Duodenal mucosa (tissue), 2 donors: ENCODE measurements around the gene NDUFAF8.

Experiments used
- H3K27ac ChIP-seq: one replicate; pipeline ENCODE4 v1.7.0; 2013; ENCODE audit warnings: low read depth, low read length
- H3K27me3 ChIP-seq, 2 donors: one replicate each; pipeline ENCODE4 v1.7.0; 2013; ENCODE audit warnings: low read length in 2 of 2, control low read depth in 1 of 2; ENCODE audit not compliant: insufficient read depth in 2 of 2, control insufficient read depth in 1 of 2
- H3K36me3 ChIP-seq, 2 donors: one replicate each; pipeline ENCODE4 v1.7.0; 2013; ENCODE audit warnings: low read length in 2 of 2, control low read depth in 1 of 2; ENCODE audit not compliant: insufficient read depth in 2 of 2, control insufficient read depth in 1 of 2
- H3K4me1 ChIP-seq, 2 donors: one replicate each; pipeline ENCODE4 v1.7.0; 2013; ENCODE audit warnings: low read length in 2 of 2, control low read depth in 1 of 2; ENCODE audit not compliant: insufficient read depth in 2 of 2, control insufficient read depth in 1 of 2
- H3K4me3 ChIP-seq, 2 donors: one replicate each; pipeline ENCODE4 v1.7.0; 2013; ENCODE audit warnings: low read length in 2 of 2, low read depth in 1 of 2
- H3K9ac ChIP-seq, 2 donors: one replicate each; pipeline ENCODE4 v1.7.0; 2013; ENCODE audit warnings: low read length in 2 of 2, low read depth in 1 of 2
- H3K9me3 ChIP-seq, 2 donors: one replicate each; pipeline ENCODE4 v1.7.0; 2013; ENCODE audit warnings: low read length in 2 of 2, control low read depth in 1 of 2; ENCODE audit not compliant: control insufficient read depth in 1 of 2

The NDUFAF8 gene

GRCh38 chr17:81194941-81195901, 43.9 kb upstream of the NDUFAF8 start:
- Histone ChIP-seq H3K9ac (no peak overlapping the region), H3K4me1 (no peaks in the 10 kb centered on the region), H3K4me3 (no peak overlapping the region), H3K36me3 (no peaks in the 10 kb centered on the region), H3K27ac (no peak overlapping the region), H3K27me3 (no peaks in the 10 kb centered on the region), H3K9me3 (no peaks in the 10 kb centered on the region)

GRCh38 chr17:81195941-81196495, 43.1 kb upstream of the NDUFAF8 start:
- H3K4me3 ChIP-seq: no peak overlapping the region
- H3K36me3 ChIP-seq: no peaks in the 10 kb centered on the region
- H3K27ac ChIP-seq: no peak overlapping the region
- H3K9me3 ChIP-seq: no peaks in the 10 kb centered on the region
- H3K27me3 ChIP-seq: no peaks in the 10 kb centered on the region
- H3K9ac ChIP-seq: no peak overlapping the region
- no peaks in the 10 kb centered on the region for H3K4me1 ChIP-seq

GRCh38 chr17:81196505-81197408, 42.4 kb upstream of the NDUFAF8 start:
- no peaks in the 10 kb centered on the region for H3K27me3 ChIP-seq
- no peaks in the 10 kb centered on the region for H3K9me3 ChIP-seq
- no peak overlapping the region for H3K27ac ChIP-seq
- no peaks in the 10 kb centered on the region for H3K36me3 ChIP-seq
- no peak overlapping the region for H3K9ac ChIP-seq
- no peak overlapping the region for H3K4me3 ChIP-seq
- no peaks in the 10 kb centered on the region for H3K4me1 ChIP-seq

DNA sequence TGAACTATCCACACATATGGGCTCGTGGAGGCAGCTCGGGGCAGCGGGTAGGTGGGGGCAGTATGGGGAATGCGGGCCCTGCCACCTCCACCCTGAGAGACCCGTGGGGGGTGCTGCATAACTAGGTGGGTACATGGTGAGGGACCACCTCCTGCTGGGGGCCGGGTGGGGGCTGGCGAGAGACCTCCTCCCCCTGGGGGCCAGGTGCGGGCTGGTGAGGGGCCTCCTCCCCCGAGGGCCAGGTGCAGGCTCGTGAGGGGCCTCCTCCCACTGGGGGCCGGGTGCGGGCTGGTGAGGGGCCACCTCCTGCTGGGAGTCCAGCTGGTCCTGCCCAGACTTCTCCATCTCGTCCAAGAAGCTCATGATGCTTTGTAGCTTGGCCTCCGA, 41.7 kb upstream of the NDUFAF8 start:
- Histone ChIP-seq H3K9me3 (no peaks in the 10 kb centered on the region), H3K4me3 (no peak overlapping the region), H3K36me3 (no peaks in the 10 kb centered on the region)

GRCh38 chr17:81197831-81198490, 41.2 kb upstream of the NDUFAF8 start:
- Histone ChIP-seq H3K4me3 (no peak overlapping the region), H3K36me3 (no peaks in the 10 kb centered on the region), H3K27ac (no peak overlapping the region), H3K27me3 (no peaks in the 10 kb centered on the region), H3K4me1 (no peaks in the 10 kb centered on the region), H3K9me3 (no peaks in the 10 kb centered on the region), H3K9ac (no peak overlapping the region)

More for the DNA sequence above, 41.7 kb upstream of the NDUFAF8 start:
- Histone ChIP-seq H3K9ac (no peak overlapping the region), H3K27me3 (no peaks in the 10 kb centered on the region), H3K27ac (no peak overlapping the region), H3K4me1 (no peaks in the 10 kb centered on the region)

DNA sequence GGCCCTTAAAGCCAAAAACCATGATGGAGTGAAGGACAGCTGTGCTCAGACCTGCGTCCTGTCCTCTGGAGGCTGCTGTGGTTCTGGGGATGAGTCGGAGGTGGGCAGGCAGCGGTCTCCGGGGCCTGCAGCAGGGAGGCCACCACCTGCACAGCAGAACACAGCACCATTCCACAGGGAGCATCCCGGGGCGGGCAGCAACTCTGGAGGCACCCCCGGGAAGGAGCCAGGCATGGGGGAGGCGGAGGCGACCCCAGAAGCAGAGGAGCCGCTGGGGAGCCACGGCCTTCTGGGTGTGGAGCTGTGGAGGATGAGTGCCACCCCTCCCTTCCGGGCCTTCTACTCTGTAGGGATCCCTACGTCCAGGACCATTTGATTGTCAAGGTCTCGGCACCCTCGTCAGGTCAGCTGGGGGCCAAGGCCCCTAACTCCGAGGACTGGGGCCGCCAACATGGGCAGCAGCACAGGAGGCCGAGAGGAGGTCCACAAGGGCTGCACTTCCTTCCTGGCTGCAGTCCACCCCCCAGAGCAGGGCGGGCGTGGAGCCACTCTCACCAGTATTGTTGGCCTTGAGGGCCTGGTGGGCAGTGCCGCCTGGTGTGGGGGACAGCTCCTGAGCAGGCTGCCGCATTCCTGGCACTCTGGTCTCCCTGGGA, 40.2 kb upstream of the NDUFAF8 start:
- no peaks in the 10 kb centered on the region for H3K27me3 ChIP-seq
- no peak overlapping the region for H3K4me3 ChIP-seq
- H3K4me1 ChIP-seq: no peaks in the 10 kb centered on the region
- no peaks in the 10 kb centered on the region for H3K9me3 ChIP-seq
- no peak overlapping the region for H3K9ac ChIP-seq
- H3K27ac ChIP-seq: no peak overlapping the region
- H3K36me3 ChIP-seq: no peaks in the 10 kb centered on the region

- no peaks in the 10 kb centered on the region for H3K36me3 ChIP-seq
These were observed 39.7 kb upstream of the NDUFAF8 start for GRCh38 chr17:81199482-81199830.

GRCh38 chr17:81200201-81200600, 38.9 kb upstream of the NDUFAF8 start:
- Histone ChIP-seq H3K27ac (no peak overlapping the region), H3K4me3 (no peak overlapping the region), H3K9me3 (no peaks in the 10 kb centered on the region), H3K9ac (no peak overlapping the region), H3K4me1 (no peaks in the 10 kb centered on the region), H3K36me3 (no peaks in the 10 kb centered on the region), H3K27me3 (no peaks in the 10 kb centered on the region)

More at GRCh38 chr17:81199482-81199830, 39.7 kb upstream of the NDUFAF8 start:
- H3K4me3 ChIP-seq: no peak overlapping the region
- H3K27me3 ChIP-seq: no peaks in the 10 kb centered on the region
- H3K4me1 ChIP-seq: no peaks in the 10 kb centered on the region
- H3K9ac ChIP-seq: no peak overlapping the region
- H3K27ac ChIP-seq: no peak overlapping the region
- H3K9me3 ChIP-seq: no peaks in the 10 kb centered on the region

DNA sequence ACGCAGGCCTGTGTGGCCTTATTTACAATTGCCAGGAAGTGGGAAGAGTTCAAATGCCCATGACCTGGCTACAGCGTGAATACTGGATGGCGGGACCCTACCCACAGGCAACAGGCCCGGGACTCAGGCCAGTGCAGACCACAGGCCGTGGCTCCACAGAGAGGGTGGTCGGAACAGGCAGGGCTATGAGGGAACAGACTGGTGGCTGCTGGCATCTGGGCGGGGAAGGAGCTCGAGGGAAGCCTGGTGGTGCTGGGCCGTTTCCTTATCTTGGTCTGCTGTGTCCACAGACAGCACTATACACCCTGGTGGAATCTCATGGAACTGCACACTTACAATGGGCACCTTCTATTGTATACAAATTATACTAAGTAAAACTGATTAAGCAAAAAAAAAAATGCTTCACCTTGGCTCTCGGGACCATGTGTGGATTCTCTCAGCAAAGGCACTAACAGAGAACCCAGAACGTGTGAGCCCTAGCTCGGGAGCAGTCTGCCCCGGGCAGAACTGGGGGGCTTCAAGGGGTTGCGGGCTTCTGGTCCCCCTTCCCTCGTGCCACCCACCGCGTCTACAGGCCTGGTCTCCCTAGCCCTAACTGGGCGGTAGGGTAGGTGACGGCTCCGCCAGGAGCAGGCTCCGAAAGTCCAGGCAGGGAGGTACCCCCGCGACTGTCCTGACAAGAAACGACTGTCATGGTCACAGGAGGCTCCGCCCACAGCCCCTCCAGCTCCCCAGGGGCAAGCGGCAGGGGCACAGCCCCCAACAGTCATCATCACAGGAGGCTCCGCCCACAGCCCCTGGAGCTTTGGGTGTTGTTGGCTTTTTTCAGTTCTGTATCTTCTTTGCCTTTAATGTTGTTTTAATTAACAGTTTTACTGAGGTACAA, 38.2 kb upstream of the NDUFAF8 start:
- H3K36me3 ChIP-seq: no peaks in the 10 kb centered on the region
- no peaks in the 10 kb centered on the region for H3K27me3 ChIP-seq
- no peak overlapping the region for H3K4me3 ChIP-seq
- no peaks in the 10 kb centered on the region for H3K9me3 ChIP-seq
- H3K27ac ChIP-seq: no peak overlapping the region
- H3K4me1 ChIP-seq: no peaks in the 10 kb centered on the region
- H3K9ac ChIP-seq: no peak overlapping the region
